ENCODE data around the gene AIFM3. TPM values are rescaled to one million over a fixed set of nuclear protein-coding genes. Genes with fewer than 3 reads are reported as not detected.
"Not testable (repeated sequence)": the region's sequence is repeated elsewhere in the genome, so short reads cannot be mapped to it uniquely, and the experiment has no call there.

Gene AIFM3
- total RNA-seq, 1 experiment from 2014 or later, result 2.6 TPM

DNA sequence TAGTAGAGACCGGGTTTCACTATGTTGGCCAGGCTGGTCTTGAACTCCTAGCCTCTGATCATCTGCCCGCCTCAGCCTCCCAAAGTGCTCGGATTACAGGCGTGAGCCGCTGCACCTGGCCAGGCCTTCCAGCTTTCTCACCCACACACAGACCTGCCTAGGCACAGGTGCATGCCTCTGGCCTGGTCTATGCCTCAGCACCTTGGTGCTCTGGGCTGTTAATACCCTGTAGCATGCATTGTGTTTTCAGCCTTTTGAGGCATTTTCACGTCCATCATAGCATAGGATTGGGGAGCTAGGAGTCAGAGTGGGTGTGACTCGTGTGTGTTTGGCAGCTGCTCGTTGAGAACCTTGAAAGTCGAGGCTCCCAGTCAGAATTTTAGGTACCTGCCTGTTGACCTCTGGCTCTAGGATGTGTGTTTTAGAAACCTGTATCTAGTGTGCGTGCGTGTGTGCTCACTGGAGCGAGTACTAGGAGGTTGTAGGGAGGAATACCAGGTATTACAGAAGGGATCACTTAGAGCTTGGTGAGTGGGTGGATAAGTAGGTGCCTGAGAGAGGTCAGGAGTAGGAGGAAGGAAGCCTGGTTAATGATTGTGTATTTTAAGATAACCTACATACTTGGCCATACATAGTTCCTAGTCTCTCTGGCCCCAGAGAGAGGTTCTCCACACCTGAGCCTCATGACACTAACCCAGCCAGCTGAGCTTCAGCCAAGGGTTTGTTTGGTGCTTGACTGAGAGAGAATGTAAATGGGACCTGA, 29.8 kb upstream of the AIFM3 start:
- POLR2A ChIA-PET, result interaction anchor here (0.5 to 0.9 kb wide), 3 partner anchors 10 to 19 kb away, joined by 3 read pairs; no protein-coding TSS in a partner anchor
- CTCF ChIA-PET, result interaction anchor here (0.7 to 1.7 kb wide), 7 partner anchors 11 to 826 kb away, joined by 3 to 10 read pairs (median 4); partner anchors contain the start of gene CRKL
- Mint-ChIP-seq H3K27me3 (ENCODE audit: low read depth) (no peaks in the 10 kb centered on the region), H3K36me3 (peaks cover 42% of the 10 kb centered on the region), H3K4me3 (no peak overlapping the region; the same call in 1 of the 2 replicates), H3K27ac (peak overlapping the region; percentile 89), H3K9me3 (no peaks in the 10 kb centered on the region), H3K4me1 (peaks cover 38% of the 10 kb centered on the region)
- ATAC-seq, result no peak
- no peak for DNase-seq (ENCODE audit: low spot score)
- TF ChIP-seq SP1 (CRISPR knock-in tag; conservative IDR thresholded peaks at IDR 0.05), result no peak

- no peaks in the 10 kb centered on the region for H3K9me3 Mint-ChIP-seq
- no peaks in the 10 kb centered on the region for H3K27me3 Mint-ChIP-seq (ENCODE audit: low read depth)
- no peak for ATAC-seq
- no peak for DNase-seq (ENCODE audit: low spot score)
- H3K4me3 Mint-ChIP-seq, result no peak overlapping the region
- CTCF ChIA-PET, result interaction anchor here (0.6 to 1.7 kb wide), 7 partner anchors 12 to 1035 kb away, joined by 3 to 7 read pairs (median 3); partner anchors contain the start of gene CRKL
- TF ChIP-seq NFATC4 (CRISPR knock-in tag; IDR thresholded peaks at IDR 0.05) (no peak), USF2 (CRISPR knock-in tag; IDR thresholded peaks at IDR 0.05) (no peak), TEAD1 (CRISPR knock-in tag; IDR thresholded peaks at IDR 0.05) (no peak), NR1H2 (CRISPR knock-in tag; IDR thresholded peaks at IDR 0.05) (no peak), ZNF416 (CRISPR knock-in tag; IDR thresholded peaks at IDR 0.05) (no peak), ZNF219 (CRISPR knock-in tag; IDR thresholded peaks at IDR 0.05; ENCODE audit: borderline replicate concordance) (no peak), FOXP4 (CRISPR knock-in tag; IDR thresholded peaks at IDR 0.05) (no peak), NFE2L1 (CRISPR knock-in tag; IDR thresholded peaks at IDR 0.05) (no peak), MXD4 (CRISPR knock-in tag; IDR thresholded peaks at IDR 0.05; ENCODE audit: borderline replicate concordance) (no peak), ZNF121 (CRISPR knock-in tag; IDR thresholded peaks at IDR 0.05) (no peak), FOXK1 (CRISPR knock-in tag; IDR thresholded peaks at IDR 0.05) (no peak), ZMAT4 (CRISPR knock-in tag; IDR thresholded peaks at IDR 0.05) (no peak), ZNF396 (CRISPR knock-in tag; IDR thresholded peaks at IDR 0.05; ENCODE audit: borderline replicate concordance) (no peak)
- TF ChIP-seq, protein P1, sequence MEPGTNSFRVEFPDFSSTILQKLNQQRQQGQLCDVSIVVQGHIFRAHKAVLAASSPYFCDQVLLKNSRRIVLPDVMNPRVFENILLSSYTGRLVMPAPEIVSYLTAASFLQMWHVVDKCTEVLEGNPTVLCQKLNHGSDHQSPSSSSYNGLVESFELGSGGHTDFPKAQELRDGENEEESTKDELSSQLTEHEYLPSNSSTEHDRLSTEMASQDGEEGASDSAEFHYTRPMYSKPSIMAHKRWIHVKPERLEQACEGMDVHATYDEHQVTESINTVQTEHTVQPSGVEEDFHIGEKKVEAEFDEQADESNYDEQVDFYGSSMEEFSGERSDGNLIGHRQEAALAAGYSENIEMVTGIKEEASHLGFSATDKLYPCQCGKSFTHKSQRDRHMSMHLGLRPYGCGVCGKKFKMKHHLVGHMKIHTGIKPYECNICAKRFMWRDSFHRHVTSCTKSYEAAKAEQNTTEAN (CRISPR knock-in tag; IDR thresholded peaks at IDR 0.05), result no peak
- TF ChIP-seq, protein P2, sequence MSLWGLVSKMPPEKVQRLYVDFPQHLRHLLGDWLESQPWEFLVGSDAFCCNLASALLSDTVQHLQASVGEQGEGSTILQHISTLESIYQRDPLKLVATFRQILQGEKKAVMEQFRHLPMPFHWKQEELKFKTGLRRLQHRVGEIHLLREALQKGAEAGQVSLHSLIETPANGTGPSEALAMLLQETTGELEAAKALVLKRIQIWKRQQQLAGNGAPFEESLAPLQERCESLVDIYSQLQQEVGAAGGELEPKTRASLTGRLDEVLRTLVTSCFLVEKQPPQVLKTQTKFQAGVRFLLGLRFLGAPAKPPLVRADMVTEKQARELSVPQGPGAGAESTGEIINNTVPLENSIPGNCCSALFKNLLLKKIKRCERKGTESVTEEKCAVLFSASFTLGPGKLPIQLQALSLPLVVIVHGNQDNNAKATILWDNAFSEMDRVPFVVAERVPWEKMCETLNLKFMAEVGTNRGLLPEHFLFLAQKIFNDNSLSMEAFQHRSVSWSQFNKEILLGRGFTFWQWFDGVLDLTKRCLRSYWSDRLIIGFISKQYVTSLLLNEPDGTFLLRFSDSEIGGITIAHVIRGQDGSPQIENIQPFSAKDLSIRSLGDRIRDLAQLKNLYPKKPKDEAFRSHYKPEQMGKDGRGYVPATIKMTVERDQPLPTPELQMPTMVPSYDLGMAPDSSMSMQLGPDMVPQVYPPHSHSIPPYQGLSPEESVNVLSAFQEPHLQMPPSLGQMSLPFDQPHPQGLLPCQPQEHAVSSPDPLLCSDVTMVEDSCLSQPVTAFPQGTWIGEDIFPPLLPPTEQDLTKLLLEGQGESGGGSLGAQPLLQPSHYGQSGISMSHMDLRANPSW (CRISPR knock-in tag; conservative IDR thresholded peaks at IDR 0.05; ENCODE audit: low read depth), result no peak
- H3K36me3 Mint-ChIP-seq, result peaks cover 42% of the 10 kb centered on the region
- H3K27ac Mint-ChIP-seq, result peak overlapping the region; percentile 37; the same call in 1 of the 2 replicates
- POLR2A ChIA-PET, result interaction anchor here (0.6 to 0.9 kb wide), 3 partner anchors 11 to 704 kb away, joined by 3 read pairs; partner anchors contain the start of gene SDF2L1
- H3K4me1 Mint-ChIP-seq, result peaks cover 40% of the 10 kb centered on the region
Observed at GRCh38 chr22:20937794-20938671, 29.0 kb upstream of the AIFM3 start.

DNA sequence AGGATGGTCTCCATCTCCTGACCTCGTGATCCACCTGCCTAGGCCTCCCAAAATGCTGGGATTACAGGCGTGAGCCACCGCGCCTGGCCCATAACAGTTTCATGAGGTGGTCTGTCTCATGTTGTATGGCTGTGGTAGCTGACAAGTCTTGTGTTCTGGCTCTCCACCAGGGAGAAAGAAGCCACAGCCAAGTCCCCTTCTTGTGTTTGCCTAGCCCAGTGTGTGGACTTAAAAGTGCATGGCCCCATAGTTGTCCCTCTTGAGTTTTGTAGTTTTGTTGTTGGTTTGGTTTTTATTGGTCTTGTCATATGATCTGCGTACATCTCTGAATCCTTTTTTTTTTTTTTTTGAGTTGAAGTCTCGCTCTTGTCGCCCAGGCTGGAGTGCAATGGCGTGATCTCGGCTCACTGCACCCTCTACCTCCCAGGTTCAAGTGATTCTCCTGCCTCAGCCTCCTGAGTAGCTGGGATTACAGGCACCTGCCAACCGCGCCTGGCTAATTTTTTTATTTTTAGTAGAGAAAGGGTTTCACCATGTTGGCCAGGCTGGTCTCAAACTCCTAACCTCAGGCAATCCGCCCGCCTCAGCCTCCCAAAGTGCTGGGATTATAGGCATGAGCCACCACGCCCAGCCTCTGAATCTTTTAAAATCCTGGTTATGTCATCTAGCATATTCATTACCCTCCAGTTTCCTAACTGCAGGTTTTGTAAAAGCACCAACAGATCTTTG, 27.4 kb upstream of the AIFM3 start:
- DNase-seq (ENCODE audit: low spot score); ATAC-seq; H3K27me3 Mint-ChIP-seq (ENCODE audit: low read depth); H3K9me3 Mint-ChIP-seq; CTCF ChIA-PET; POLR2A ChIA-PET; H3K27ac Mint-ChIP-seq; H3K4me3 Mint-ChIP-seq: not testable (repeated sequence)
- Mint-ChIP-seq H3K4me1 (peaks cover 40% of the 10 kb centered on the region), H3K36me3 (peaks cover 34% of the 10 kb centered on the region)

All from WTC11 (cell line).